HFFc6 (cell line): ENCODE results near the gene UBE4B. TPM values are rescaled to one million over a fixed set of nuclear protein-coding genes. Genes with fewer than 3 reads are reported as not detected.
A peak's percentile ranks its signal among the peaks of the same experiment; 100 is the strongest.

Experiments used
- DNase-seq: peaks from one replicate; pipeline ENCODE4 v3.0.0-alpha.2; 2018
- H3K27ac Mint-ChIP-seq: 2 replicates; pipeline ENCODE4 v1.8.0; 2020; ENCODE audit warnings: mild to moderate bottlenecking, mixed read lengths
- H3K27me3 Mint-ChIP-seq: 2 replicates; pipeline ENCODE4 v1.8.0; 2021; ENCODE audit warnings: mild to moderate bottlenecking, moderate library complexity, mixed read lengths; ENCODE audit not compliant: insufficient read depth
- H3K36me3 Mint-ChIP-seq: 2 replicates; pipeline ENCODE4 v1.8.0; 2021; ENCODE audit warnings: low read depth, mixed read lengths
- H3K4me1 Mint-ChIP-seq: 2 replicates; pipeline ENCODE4 v1.8.0; 2020; ENCODE audit warnings: low read depth, mixed read lengths
- H3K4me3 Mint-ChIP-seq: 2 replicates; pipeline ENCODE4 v1.8.0; 2020; ENCODE audit warnings: mild to moderate bottlenecking, moderate library complexity, mixed read lengths
- H3K9me3 Mint-ChIP-seq: 2 replicates; pipeline ENCODE4 v1.8.0; 2020; ENCODE audit warnings: mild to moderate bottlenecking, mixed read lengths
- total RNA-seq, 6 experiments: library from RNA; stranded (reverse); fragmentation: NEBNext Ultra II Directional; extraction: Animal tissue kit (Norgen Biotek cat#: 25700); gene quantifications; 2 replicates in 1 of 6; 3 replicates in 5 of 6; pipeline ENCODE4 v1.2.3, GENCODE V29; 2021
- TF ChIP-seq, protein P1 (sequence below): fragments of 200-600 bp; sonication (generic); IDR thresholded peaks from 2 replicates; pipeline ENCODE4 v1.5.0; 2021; ENCODE audit warnings: antibody characterized with exemption, mild to moderate bottlenecking

UBE4B gene
- total RNA-seq, 6 experiments from 2014 or later, result 46.2 to 66.0 (median 58.6) TPM

DNA sequence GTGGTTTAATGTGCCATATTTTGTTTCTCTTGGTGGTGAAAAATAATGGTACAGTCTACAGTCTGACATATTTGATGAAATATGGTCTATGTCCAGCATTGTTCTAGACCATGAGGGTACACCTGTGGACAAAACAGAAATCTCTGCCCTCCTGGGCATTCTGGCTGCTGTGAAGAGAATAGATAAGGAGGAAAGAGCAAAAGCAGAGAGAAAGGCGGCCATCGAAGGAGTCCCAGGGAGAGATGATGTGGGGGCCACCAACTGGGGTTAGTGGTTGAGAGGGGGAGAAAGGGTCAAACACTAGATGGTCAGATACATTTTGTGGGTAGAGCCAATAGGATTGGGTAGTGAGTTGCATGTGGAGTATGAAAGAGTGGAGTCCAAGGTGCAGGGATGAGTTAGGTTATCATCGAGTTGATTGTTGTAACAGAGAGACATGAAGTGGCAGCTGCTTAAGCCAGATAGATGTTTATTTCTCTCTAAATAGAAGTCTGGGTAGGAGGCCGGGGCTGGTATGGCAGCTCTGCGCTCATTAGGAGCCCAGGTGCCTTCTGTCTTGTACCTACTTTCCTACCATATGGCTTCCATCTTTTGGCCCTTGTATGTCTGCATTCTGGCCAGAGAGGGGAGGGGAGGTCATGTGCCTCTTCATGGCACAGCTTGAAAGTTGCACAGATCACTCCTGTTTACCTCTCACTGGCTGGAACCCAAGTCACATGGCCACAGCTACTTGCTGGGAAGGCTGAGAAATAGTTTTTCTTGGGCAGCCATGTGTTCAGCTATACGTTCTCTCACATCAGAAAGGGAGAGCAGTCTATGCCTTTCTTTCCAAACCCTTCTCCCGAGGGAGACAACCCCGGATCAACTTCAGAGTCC, 13.0 kb downstream of the UBE4B start:
- no peak for DNase-seq
- H3K27ac Mint-ChIP-seq, result peak overlapping the region; percentile 42; the same call in 1 of the 2 replicates
- TF ChIP-seq, protein P1, sequence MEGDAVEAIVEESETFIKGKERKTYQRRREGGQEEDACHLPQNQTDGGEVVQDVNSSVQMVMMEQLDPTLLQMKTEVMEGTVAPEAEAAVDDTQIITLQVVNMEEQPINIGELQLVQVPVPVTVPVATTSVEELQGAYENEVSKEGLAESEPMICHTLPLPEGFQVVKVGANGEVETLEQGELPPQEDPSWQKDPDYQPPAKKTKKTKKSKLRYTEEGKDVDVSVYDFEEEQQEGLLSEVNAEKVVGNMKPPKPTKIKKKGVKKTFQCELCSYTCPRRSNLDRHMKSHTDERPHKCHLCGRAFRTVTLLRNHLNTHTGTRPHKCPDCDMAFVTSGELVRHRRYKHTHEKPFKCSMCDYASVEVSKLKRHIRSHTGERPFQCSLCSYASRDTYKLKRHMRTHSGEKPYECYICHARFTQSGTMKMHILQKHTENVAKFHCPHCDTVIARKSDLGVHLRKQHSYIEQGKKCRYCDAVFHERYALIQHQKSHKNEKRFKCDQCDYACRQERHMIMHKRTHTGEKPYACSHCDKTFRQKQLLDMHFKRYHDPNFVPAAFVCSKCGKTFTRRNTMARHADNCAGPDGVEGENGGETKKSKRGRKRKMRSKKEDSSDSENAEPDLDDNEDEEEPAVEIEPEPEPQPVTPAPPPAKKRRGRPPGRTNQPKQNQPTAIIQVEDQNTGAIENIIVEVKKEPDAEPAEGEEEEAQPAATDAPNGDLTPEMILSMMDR, result no peak
- H3K27me3 Mint-ChIP-seq, result no peaks in the 10 kb centered on the region; the same call in none of the 2 replicates
- H3K4me1 Mint-ChIP-seq, result peaks cover 28% of the 10 kb centered on the region
- H3K36me3 Mint-ChIP-seq, result peaks cover 10% of the 10 kb centered on the region
- H3K4me3 Mint-ChIP-seq, result no peak overlapping the region
- H3K9me3 Mint-ChIP-seq, result no peaks in the 10 kb centered on the region

DNA sequence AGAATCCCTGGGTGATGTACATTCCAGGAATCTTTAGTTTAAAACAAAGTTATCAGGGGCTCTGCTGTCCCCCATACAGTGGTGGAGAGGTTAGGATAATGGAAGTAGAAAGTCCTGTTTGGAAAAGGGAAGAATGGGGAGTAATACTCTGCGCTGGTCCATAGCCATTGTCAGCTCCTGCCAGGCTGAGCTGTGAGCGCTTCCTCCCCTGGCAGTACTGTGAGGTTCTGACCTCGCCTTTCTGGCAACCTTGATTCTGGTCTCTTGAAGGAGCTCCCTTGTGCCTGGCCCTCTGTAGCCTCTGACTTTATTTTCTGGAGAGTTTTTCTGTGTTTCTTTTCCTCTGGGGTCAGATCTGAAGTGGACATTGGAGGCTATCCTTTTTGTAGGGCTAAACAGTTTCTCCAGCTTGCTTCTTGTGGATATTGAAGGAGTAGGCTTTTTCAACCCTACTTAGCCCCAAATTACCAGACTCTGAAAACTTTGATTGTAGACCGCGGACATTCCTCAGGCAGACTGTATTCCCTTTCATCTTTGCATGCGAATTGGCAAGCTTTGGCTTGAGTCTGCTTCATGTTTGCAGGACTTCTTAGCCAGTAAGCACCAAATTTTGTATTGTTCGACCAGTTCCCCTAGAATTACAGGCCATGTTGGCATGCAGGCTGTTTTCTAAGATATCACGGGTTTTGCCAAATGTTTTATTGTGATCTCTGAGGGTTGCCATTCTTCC, 13.8 kb downstream of the UBE4B start:
- DNase-seq, result no peak
- Mint-ChIP-seq H3K27me3 (no peaks in the 10 kb centered on the region; the same call in none of the 2 replicates), H3K36me3 (peaks cover 10% of the 10 kb centered on the region), H3K4me3 (no peak overlapping the region), H3K4me1 (peaks cover 28% of the 10 kb centered on the region), H3K27ac (peak overlapping the region; percentile 42), H3K9me3 (no peaks in the 10 kb centered on the region)
- TF ChIP-seq, protein P1, result no peak

DNA sequence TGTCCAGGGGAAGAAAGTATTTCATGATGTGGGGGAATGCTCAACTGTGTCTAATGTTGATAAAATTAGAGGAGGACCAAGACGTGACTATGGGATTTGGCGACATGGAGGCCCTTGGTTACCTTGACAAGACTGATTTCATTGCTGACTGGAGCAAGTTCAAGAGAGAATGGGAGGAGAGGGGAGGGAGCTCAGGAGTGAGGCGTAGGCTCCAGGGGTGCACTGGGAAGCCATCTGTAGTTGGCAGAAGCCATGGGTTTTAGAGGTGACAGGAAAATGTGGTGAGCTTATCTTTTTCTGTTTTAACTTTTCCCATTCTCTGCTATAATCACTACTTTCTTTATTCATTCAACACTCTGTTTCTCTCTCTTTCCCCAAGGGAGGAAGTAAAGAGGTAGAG, 15.8 kb downstream of the UBE4B start:
- Mint-ChIP-seq H3K27ac (0 out of 2 replicates have a peak overlapping the region, but pooled peaks have one; percentile 8), H3K4me3 (no peak overlapping the region)
- TF ChIP-seq, protein P1, result no peak

DNA sequence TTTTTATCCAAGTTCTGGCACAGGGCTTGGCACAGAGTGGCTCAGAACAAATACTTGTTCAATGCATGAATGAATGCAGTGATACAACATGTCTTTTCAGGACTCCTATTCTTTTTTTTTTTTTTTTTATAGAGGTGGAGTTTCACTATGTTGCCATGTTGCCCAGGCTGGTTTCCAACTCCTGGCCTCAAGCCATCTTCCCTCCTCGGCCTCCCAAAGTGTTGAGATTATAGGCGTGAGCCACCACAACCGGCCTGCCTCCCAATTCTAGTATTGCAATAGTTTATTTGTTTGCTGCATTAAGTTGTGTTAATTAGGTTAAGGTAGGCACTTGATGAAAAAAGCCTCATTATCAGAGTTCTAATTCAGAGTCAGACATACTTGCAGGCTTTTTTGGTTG, 17.9 kb downstream of the UBE4B start:
- no peak overlapping the region for H3K27ac Mint-ChIP-seq
- peaks cover 9% of the 10 kb centered on the region for H3K36me3 Mint-ChIP-seq
- H3K27me3 Mint-ChIP-seq, result no peaks in the 10 kb centered on the region; the same call in 1 of the 2 replicates
- DNase-seq, result no peak
- H3K4me1 Mint-ChIP-seq, result peaks cover 26% of the 10 kb centered on the region
- H3K9me3 Mint-ChIP-seq, result no peaks in the 10 kb centered on the region
- TF ChIP-seq, protein P1, result no peak
- H3K4me3 Mint-ChIP-seq, result no peak overlapping the region

More for the DNA sequence above, 15.8 kb downstream of the UBE4B start:
- Mint-ChIP-seq H3K9me3 (no peaks in the 10 kb centered on the region), H3K4me1 (peaks cover 28% of the 10 kb centered on the region), H3K36me3 (peaks cover 5% of the 10 kb centered on the region), H3K27me3 (no peaks in the 10 kb centered on the region; the same call in none of the 2 replicates)
- DNase-seq, result no peak

DNA sequence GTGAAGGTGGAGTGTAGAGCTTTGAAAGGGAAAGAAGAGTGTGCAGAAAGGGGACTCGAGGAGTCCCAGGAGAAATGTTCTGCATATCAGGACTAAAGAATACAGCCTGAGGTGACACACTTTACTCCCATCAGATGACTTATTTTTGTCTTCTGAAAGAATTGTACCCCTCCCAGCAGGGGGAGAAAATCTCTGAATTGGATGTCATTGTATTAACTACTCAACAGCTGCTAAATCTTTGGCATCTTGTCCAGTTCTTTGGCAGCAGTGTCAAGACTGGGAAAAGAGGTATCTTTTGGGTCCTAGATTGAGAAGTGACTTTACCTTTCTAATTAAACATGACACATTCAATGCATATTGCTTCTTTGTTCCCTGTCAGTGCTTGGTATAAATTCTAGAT, 18.9 kb downstream of the UBE4B start:
- Mint-ChIP-seq H3K9me3 (no peaks in the 10 kb centered on the region), H3K27ac (no peak overlapping the region), H3K4me3 (no peak overlapping the region), H3K36me3 (peaks cover 9% of the 10 kb centered on the region), H3K4me1 (peaks cover 26% of the 10 kb centered on the region), H3K27me3 (no peaks in the 10 kb centered on the region; the same call in 1 of the 2 replicates)
- TF ChIP-seq, protein P1, result no peak
- DNase-seq, result no peak
